Inflammatory macrophage treated with lipopolysaccharide for 1 hour (primary cell): ENCODE data around the gene HNRNPUL1.
"Not testable (repeated sequence)": the region's sequence is repeated elsewhere in the genome, so short reads cannot be mapped to it uniquely, and the experiment has no call there.

ENCODE experiments used
- DNase-seq, 2 donors: peaks; one replicate each; pipeline ENCODE4 v3.0.0-alpha.2; 2020 to 2022

HNRNPUL1 gene

DNA sequence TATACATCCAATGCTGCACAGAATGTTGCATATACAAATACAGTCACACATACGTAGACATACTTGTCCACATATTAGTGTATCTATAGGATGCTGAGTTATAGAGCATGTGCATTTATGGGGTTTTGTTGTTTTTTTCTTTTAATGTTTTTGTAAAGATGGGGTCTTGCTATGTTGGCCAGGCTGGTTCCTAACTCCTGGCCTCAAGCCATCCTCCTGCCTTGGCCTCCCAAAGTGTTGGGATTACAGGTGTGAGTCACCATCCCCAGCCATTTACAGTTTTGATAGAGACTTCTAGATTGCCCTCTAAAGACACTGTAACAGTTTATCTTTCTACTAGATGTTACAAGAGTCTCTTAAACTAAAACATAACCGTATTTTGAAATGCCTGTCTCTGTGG is 14.3 kb downstream of the HNRNPUL1 start:
- DNase-seq: no peak

DNA sequence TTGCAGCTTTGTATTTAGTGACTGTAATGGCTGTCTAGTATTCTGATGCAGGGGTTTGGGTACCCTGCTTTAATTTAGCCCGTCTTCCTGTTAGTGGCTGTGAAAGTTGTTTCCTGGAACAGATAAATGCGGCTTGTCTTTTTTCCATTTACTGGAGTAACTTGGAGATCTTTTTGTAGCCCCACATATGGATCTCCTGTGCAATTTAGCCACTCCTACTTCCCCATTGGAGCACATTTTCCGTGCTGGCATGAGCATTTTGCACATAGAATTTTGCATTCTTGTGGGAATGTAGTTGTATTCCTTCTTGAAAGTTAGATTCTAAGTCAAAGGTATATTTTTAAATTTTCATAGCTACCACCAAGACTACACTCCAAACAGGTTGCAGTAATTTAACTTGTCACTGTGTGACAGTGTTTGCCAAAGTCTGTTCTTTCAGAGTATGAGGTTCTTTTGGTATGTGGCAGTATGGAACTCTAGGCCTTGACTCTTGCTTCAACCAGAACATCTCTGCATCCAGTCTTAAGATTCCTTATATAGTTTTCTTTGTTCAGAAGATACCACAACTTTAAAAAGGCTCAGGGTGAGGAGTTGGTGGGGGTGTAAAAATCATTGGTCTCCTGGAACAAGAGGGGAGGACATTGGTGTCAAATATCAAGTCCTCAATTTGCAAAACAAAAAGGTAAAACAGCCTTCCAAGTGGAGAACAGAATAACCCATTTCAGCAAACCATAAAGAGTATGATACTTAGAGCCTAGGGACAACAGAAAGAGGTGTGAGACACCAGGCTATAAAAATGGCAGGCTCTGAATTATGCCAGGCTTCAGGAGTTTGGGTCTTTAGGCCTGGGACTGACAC is 24.7 kb downstream of the HNRNPUL1 start:
- no peak for DNase-seq

DNA sequence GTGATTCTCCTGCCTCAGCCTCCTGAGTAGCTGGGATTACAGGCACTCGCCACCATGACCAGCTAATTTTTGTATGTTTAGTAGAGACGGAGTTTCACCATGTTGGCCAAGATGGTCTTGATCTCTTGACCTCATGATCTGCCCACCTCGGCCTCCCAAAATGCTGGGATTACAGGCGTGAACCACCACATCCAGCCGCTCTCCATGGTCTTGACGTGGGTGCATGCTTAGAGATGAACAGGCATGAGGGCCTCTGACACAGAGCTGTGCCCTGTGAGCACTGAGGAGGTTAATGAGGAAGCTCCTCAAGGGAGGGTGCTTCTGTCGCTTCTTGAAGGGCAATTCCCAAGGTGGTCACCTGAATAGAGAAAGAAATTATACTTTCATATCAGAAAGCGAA is 25.6 kb downstream of the HNRNPUL1 start:
- DNase-seq: not testable (repeated sequence)

DNA sequence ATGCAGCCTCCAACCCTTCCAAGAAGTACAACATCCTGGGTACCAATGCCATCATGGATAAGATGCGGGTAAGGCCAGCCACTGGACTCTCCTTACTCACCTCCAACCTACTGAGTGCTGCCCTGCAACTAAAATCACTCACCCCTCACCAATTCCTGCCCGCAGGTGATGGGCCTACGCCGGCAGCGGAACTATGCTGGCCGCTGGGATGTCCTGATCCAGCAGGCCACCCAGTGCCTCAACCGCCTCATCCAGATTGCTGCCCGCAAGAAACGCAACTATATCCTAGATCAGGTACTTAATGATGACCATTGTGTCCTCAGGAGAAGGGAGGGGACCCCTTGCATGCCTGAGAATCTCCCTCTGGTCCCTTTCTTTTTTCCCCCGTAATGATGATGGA is 30.2 kb downstream of the HNRNPUL1 start:
- no peak for DNase-seq

DNA sequence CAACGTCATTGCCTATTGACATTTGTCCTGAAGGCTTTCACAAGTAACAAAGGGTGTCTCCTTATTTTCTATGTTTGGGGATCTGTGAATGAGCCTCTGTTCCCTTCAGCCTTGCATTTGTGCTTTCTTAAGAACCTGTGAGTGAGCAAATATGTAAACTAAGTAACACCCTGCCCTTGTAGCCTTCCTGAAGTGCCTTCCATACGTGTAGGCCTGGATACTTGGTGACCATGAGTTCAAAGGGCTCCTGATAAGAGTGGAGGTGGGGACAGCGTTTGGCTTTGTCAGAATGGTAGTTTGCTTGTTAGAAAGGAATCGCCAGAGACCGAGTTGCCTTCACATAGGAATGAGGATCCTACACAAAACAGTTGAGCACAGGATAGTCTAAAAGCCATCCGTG is 31.3 kb downstream of the HNRNPUL1 start:
- DNase-seq: no peak

DNA sequence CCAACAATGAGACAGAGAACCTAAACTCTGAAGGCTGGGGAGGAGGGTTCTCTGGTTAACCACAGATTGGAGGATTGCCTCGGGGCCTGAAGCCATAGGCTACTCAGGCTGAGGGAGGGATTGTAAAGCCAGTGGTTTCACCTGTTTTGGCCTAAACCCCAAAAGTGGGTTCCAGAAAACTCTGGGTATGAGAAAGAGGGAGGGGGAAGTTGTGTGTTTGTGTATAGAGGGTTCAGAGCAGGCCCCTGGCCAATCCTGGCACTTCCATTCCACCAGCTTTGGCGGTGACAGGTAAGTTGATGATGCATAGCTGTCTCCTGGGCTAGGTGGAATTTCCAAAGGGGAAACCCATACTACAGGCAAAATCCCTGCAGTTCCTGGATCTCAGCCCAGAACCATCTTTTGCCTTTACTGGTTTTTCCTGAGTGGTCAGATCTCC is 32.3 kb downstream of the HNRNPUL1 start:
- DNase-seq: no peak

DNA sequence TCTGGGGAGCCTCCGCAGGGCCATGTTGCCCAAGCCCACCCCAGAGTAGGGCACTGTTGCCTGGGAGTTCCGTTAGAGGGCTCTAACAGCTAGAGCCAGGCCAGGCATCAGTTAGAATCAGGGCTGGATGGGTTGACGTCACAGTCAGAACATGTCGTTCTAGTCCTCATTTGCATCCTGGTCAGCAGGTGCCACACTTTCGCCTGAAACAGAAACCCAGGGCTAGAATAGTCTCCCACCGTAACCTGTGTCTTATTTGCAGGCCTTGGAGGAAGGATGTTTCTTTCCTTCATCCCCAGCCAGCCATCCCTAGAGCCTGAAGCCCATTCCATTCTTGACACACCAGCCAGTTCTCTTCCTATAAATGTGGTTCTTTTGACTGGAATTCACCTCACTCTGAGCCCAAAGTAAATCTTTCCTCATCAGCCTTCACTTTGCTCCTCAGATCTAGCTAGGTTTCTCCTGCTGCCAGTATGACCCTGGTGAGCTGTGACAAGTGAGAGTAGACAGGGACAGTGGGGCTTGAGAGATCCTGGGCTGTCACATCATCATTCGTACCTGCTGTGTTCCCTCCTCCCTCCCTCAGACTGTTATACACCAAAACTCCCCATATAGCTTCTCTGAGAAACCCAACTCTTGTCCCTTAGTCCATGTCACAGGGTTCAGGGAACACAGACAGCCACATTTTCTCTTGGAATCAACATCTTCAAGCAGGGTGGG is 33.6 kb downstream of the HNRNPUL1 start:
- no peak for DNase-seq

DNA sequence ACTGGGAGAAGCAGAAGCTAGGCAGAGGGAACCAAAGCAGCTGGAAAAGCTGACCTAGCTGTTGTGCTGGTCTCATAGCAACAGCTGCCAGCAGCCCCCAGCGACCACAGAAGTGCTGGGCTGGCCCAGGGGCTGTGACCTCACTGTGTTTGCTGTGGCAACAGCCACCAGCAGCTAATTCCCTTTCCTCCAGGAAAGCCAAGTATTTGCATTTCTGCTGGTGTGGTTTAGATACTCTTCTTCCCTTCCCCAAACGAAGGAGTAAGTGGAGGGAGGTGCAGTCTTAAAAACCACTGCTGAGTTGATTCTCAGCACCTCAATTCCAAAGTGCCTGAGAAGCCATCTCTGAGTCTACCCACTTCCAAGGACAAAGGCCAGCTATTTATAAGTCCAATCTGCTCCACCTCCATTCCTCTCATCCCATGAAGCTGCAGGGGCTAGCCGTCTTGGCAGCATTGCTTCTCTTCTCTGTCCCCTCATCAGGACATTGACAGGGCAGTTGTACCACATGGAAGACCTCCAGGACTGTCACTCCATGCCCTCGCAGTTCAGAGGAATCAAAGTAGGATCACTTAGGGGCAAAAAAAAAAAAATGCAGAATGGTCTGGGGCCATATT is 34.3 kb downstream of the HNRNPUL1 start:
- DNase-seq: peak; percentile 69 to 81

DNA sequence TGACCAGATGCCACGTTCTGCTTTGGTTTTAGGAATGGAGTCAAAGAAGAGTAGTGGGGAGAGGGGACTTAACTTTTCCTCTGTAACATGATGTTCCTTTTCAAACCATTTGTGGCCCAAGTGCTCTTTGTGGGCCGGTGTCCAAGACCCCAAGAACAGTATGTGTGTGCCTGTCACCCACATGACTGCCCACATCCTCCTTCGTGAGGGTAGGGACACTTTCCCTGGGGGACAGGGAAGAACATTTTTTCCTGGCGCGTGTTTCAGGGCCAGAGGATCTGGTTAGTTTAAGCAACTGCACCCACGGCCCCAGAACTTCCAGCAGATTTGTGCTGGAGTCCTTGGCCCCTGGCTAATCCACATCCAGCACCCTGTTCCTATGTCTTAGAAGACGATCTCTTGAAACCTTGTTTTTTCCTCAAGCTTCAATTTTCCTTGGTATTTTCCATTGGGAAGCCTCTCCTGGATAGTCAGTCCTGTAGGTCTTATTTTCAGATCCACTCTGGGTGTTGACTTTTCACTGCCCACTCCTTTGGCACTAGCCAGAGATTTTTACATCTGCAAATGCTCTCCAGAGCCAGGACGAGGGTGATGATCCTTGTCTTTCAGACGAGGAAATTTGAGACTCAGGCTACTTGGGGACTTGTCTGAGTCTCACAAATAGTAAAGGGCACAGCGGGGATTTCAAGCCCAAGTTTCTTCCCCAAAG is 35.0 kb downstream of the HNRNPUL1 start:
- no peak for DNase-seq

DNA sequence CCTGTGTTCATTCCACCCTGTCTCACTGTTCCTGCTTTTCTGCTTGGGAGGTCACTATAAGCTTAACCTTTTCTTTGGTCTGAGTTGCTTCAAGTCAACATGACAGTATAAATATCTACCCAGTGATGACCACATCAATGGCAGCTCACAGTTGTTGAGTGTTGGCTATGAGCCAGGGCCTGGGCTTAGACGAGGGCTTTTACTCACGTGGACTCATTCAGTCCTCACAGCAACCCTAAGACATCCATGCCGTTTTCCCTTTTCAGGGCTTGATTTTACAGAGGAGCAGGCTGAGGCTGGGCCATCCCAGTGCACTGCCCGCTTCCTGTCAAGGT is 35.5 kb downstream of the HNRNPUL1 start:
- no peak for DNase-seq

DNA sequence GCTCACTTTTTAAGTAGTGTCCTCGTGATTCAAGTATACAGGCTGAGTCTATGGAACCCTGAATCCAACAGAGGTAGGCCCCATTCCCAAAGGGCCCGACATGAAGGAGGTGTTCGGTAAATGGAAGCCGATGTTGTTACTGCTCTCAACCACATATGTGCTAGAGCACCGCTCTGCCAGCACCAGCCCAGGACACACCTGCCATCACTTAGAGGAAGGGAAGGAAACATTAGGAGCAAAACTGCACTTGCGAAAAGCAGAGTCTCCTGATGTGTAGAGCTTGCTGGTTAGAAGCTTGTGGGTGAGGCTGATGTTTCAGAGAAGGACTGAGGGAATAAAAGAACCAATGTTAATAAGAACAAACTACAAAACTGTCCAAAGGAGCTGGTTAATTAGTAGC is 36.4 kb downstream of the HNRNPUL1 start:
- DNase-seq: no peak

DNA sequence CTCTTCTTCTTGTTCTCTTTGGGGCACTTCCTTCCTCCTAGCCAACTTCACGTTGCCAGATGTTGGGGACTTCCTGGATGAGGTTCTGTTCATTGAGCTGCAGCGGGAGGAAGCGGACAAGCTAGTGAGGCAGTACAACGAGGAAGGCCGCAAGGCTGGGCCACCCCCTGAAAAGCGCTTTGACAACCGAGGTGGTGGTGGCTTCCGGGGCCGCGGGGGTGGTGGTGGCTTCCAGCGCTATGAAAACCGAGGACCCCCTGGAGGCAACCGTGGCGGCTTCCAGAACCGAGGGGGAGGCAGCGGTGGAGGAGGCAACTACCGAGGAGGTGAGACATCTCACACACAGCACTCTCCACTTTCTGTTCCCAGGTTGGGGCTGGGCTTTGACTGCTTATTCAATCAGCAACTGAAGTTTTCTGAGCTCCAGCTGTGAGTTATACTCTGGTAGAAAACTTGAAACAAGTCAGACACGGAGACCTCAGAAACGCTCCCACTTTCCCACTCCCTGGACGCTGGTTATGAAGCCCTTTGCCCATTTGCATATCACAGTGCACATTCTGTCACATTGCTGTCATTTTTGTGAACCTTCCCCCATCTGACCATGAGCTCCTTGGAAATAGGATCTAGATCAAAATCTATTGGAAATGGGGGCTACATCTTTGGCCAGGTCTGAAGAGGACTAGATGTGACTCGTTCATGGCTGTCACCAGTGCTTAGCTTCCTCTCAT is 38.6 kb downstream of the HNRNPUL1 start:
- DNase-seq: peak in 1 of 2 donors; percentile 38

DNA sequence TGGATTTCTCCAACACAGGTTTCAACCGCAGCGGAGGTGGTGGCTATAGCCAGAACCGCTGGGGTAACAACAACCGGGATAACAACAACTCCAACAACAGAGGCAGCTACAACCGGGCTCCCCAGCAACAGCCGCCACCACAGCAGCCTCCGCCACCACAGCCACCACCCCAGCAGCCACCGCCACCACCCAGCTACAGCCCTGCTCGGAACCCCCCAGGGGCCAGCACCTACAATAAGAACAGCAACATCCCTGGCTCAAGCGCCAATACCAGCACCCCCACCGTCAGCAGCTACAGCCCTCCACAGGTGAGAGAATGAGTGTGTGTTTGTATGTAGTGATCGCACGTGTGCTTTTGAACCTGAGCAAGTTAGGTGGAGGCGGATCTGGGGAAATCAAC is 39.8 kb downstream of the HNRNPUL1 start:
- no peak for DNase-seq

DNA sequence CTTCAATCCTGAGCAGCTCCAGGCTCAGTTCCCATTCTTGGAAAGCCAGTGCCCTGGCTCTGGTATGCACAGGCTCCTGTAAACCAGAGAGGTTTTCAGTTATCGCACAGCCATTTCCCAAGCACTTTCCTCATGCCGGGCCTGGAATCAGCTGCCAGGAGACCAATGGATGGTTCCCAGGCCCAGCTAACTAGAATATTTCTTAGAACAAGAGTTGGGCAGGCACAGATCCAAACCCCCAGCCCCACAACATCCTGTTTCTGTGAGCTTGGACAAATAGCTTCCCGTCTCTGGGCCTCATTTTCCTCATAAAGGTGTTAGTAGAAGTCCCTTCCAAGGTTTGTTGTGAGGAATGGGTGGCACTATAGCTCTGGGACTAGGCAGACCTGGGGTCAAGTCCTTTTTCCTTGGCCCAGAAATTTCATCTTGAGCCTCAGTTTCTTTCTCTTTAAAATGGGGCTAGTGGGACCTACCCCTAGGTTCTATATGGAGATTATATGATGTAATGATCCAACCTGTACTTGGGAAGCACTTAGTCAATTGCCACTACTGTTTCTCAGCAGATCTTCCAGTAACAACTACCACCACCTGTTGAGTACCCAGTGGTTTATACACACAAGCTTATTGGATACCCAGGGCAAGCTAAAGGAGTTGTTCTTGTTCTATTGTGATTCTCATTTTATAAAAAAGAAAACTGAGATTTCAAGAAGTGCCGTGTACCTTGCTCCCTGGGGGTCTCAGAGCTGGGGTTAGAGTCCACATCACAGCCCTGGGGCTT is 40.7 kb downstream of the HNRNPUL1 start:
- no peak for DNase-seq

DNA sequence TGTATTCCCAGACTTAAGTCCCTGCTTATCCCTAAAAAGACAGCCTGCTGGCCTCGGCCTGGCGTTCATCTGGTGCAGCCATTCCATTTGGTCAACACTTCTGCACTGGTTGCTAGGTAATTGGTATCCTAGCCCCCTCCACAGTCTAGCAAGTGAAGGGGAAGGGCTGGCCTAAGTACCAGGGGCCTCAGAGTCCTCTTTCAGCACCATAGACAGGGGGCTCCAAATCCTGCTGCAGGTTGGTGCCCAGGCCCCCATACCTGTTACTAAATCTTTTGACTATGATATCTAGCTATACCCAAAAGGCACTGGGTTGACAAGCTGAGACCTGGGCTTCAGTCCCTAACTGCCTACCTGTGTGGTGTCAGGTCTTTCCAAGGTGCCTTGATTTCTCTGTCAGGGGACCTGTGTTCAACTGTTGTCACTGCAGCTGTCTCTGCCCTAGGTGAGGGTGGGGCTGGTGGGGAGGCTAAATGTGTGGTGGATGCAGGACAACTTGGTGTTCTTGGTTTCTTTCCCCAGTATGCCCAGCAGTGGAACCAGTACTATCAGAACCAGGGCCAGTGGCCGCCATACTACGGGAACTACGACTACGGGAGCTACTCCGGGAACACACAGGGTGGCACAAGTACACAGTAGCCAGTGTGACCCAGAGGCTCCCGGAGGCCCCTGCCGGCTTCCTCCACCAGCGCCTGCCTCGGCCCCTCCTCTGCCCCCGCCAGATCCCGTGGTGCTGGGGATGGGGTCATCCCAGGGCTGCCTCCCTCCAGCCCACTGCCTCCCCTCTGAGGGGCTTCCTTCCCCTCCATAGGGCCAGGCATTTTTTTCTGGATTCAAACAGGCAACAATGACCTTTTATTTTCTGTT is 42.0 kb downstream of the HNRNPUL1 start:
- DNase-seq: no peak

DNA sequence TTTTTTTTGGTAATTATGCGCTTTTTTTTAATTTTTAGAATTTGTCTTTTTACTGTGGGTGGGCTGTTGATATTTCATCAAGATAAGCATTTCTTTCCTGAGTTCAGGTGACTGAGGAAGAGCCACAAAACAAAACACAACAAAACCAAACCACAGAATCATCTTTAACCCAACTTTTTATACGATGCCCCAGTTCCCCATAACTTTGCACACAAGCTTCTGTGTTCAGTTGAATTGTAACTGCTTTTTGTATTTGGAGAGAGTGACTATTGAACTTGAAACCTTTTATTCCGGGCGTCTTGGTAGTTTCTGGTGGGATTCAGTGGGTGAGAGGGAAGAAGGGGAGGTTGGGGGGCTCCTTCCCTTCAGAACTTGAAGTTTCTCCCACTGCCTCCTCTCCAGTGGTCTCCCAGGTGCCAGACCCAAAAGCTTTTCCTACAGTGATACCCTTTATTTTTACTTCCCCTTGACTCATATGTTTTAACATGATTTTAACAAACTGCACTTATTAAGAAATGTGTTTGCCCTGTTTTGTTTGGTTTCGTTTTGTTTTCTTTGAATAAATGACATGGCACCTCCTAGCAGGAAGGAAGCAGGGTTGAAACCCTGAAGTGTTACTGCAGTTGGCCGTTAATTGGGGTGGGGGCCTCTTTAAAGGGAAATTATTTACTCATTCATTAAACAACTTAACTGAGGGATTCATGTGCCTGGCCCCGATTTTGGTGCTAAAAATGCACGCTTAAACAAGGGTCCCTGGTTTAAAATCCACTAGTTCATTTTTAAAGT is 43.1 kb downstream of the HNRNPUL1 start:
- DNase-seq: peak in 1 of 2 donors; percentile 30

DNA sequence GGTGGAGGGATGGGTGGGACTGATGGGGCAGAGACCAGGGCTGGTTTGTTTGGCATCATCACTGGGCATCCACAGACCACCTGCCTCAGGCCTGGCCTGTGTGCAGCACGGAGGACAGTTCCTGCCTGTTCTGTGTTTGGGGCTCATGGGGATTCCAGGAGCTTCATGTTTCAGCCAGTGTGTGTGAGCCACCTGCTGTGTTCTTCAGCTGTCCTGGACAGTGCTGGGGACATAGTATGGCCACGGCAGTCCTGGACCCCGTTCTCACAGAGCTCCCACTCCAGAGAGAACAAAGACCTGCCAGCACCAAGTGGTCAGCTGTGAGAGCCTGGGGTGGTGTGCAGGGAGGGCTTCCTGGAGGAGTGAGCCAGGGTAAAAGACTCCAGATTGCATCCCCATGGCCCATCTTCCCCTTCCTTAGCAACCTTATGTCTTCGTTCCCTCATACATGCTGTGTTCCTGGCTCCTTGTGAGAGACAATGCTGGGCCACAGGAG is 43.8 kb downstream of the HNRNPUL1 start:
- no peak for DNase-seq

DNA sequence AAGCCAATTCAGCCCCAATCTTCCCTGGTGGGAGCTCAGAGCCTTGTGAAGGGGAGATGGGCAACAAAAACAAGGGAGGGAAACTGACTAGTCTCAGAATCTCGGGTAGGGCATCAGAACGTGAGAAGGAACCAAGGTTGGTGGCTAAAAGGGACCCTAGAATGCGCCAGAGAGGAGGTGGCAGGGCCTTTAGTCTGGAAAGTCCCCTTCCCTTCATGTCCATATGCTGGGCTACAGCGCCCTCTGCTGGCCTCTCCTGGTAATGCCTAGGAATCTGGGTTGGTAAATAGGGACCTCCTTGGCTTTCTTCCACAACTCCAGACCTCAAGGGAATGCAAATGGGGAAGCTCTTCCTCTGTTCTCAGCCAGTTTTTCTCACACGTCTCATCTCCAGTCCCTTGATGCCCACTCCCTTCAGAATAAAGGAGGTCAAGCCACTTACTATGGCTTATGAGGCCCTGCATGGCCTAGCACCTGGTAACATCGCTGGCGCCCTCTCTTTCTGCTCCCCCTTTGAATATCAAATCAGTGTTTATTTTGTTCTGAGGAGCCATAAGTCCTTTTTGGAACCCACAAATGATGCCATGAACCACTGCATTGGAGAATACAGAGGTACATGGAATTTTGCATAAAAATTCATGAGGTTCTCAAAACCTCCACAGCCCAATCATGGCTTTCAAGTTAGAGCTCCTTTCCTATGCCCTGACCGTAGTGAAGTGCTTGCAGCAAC is 44.4 kb downstream of the HNRNPUL1 start:
- DNase-seq: peak; percentile 82 to 100
